NCI-H446 treated with DMSO at 0.1 percent for 48 hours (cell line): ENCODE data around the gene EXOC3L2.
"Not testable (repeated sequence)": the region's sequence is repeated elsewhere in the genome, so short reads cannot be mapped to it uniquely, and the experiment has no call there.

Experiments
- DNase-seq: peaks from one replicate; lab custom pipeline; 2025; lab: John Stamatoyannopoulos, UW

The EXOC3L2 gene

DNA sequence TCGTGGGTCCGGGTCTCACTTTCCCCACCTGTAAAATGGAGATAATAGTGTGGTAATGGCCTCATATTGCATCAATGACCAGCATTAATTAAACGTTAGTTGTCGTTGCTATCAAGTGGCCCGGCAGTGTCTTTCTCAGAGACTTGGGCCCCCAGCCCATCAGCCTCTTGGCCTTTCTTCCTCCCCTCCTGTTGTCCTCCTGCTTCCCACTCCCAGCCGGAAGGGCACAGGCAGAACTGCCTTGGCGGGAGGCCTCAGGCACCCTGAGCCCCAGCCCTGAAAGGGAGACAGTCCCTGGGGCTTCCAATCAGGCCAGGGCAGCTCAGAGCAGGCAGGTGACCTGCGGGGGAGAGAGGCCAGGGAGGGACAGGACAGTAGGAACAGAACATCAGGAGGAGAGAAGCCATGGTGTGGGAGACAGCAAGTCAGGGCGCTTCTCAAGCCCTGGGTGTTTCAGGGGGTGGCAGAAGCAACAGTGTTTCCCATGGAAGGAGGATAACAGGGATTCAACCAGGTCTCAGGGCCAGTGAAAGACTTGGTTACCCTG lies 10.5 kb upstream of the EXOC3L2 start:
- DNase-seq, result no peak

DNA sequence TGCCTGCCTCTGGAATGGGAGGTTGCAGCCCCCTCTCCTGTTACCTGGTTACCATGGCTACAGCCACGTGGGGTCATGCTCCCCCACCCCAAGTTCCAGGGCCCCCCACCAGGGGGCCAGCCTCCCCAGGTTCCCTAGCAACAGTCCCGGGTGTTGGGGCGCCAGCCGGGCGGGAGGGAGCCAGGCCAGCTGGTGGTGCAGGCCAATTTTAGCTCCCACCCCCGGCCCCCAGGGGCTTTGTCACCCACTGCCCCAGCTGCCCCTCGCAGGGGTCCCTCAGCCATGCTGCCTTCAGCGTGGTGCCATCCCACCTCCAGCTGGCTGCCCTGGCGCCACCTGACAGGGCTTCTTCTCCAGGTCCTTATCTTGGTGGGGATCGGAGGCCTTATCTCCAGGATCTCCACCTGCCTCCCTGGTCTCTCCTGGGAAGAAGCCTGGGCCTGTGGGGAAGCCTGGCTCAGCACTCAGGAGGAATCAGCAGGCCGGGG lies 8.9 kb upstream of the EXOC3L2 start:
- no peak for DNase-seq

DNA sequence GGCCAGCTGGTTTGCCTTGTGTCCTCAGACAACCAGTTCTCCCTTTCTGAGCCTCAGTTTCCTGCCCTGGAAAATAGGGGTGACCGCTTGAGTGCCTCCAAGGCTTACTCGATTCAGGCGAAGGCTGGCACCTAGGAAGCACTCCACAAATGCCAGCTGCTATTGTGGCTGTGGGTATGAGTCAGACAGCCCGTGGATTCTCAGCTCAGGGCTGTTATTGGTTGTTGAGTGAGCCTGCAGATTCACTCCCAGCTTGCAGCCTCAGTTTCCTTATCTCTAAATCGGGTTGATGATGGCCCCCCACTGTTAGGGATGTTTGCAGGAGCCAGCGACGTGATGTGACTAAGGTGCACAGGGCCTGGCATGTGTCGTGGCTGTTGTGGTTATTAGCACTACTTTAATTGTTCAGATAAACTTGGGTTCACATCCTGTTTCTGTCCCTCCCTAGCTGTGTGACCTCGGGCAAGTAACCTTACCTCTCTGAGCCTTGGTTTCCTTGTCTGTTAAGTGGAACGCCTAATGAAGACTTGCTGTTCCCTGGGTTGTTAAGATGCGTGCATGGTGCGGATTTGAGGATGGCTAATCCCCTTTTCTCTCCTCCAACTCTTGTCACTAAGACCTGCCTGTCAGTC lies 8.3 kb upstream of the EXOC3L2 start:
- DNase-seq, result no peak

DNA sequence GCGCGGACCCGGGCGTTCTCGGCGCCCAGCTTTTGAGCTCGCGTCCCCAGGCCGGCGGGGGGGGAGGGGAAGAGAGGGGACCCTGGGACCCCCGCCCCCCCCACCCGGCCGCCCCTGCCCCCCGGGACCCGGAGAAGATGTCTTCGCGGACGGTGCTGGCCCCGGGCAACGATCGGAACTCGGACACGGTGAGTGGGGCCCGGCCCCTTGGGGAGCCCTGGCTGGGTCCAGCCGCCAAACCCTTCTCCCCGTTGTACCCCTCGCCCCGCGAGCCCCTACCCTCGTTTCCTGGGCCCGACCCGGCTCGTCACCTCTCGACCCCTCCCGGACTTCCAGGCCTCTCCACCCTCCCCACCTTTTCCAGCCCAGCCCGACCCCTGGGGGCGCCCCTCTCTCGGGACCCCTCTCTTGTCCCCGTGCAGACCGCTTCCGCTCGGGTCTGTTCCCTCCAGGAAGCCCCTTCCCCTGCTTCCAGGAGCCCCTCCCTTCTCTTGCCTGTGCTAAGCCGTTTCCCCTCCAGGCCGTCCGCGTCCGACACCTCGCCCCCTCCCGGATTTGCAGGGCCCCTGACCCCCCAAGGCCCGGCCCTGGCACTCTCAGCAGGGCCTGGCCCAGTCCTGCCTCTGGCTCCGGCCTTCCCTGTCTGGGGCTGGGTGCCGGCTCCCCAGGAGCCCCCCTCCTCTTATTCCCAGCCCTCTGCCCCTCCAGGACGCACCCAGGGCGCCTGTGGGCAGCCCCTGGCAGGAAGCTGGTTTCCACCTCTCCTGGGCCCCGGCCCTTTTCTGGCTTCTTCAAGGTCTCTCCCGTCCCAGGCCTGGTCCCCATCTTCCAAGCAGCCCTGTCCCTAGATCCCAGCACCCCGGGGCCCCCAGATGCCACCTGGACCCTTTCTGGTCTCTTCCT lies 6.5 kb upstream of the EXOC3L2 start:
- DNase-seq, result no peak

DNA sequence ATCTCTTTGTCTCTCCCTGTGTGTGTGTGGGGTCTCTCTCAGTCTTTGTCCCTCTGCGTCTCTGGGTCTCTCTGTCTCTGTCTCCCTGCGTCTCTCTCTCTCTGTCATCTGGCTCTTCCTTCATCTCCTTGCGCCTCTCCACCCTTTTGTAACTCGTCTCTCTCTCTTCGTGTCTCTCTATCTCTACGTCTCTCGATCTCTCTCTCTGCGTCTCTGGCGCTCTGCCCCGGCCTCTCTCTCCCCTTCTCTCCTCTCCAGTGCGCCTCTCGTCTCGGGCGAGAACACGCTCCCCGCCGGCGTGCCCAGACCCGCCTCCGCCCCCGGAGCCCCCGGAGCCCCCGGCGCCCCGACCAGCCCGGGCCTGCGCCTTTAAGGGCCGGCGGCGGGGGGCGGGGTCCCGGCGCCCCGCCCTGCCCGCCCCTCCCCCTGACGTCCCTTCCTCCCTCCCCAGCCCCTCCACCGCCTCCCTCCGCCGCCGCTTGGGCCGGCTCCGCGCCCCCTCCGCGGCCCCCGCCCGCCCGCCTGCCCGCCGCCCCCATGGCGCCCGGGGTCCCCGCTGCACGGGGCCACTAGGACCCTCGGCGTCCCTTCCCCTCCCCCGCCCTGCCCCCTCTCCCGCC lies 5.7 kb upstream of the EXOC3L2 start, which contains the start of gene MARK4:
Gene MARK4, plus strand, starts transcription at position 440 of the 620 bp plus-strand sequence. CDS start 318 bp downstream, outside the sequence.
- peak; percentile 14 for DNase-seq

DNA sequence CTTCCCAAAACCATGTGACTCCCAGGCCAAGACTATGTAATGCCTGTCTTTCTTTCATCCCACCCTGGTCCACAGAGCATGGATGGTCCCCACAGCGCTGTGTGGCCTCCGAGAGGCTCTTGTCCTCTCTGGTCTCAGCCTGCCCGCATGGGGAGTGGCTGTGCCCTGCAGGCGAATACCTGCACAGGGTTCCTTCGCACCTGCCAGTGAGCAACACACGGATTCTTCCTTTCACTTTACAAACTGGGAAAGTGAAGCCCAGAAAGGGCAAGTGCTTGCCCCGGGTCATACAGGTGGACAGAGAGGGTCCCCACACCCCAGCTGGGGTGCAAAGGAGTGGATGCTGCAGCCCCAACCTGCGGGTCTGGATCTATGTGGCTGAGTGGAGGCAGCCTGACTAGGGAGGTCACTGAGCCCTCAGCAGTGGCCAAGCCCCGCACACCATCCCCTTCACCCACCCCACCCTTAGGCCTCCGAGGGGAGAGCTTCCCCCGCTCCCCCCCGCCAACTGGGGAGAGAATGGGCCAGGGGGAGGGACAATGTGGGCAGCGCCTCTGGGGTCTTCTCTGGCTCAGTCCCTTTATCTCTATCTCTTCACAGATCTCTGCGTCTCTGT lies 5.1 kb upstream of the EXOC3L2 start:
- no peak for DNase-seq

DNA sequence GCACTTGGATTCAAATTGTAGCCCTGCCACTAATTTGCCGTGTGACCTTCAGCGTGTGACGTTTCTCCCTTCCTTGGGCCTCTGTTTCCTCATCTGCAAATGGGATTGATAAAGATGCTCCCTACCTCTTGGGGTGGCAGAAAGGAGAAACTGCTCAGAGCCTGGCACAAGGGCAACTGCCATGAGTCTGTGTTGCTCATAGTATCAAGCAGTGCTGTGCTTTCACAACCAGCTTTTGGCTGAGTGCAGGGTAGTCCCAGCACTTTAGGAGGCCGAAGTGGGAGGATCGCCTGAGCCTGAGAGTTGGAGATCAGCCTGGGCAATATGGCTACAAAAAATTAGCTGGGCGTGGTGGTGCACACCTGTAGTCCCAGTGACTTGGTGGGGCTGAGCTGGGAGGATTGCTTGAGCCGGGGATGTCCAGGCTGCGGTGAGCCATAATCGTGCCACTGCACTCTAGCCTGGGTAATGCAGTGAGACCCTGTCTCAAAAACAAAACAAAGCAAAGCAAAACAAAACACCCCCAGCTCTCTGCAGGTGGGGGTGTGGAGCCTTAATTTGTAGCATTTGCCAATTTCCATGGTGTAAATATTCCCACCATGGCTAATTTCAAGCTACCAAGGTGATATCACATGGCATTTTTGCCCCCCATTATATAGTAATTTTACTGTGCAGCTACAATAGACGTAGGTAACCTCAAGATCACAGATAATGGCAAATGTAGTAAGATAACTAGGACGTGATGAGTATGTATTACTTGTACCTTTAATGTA lies 4.2 kb upstream of the EXOC3L2 start:
- DNase-seq, result no peak

DNA sequence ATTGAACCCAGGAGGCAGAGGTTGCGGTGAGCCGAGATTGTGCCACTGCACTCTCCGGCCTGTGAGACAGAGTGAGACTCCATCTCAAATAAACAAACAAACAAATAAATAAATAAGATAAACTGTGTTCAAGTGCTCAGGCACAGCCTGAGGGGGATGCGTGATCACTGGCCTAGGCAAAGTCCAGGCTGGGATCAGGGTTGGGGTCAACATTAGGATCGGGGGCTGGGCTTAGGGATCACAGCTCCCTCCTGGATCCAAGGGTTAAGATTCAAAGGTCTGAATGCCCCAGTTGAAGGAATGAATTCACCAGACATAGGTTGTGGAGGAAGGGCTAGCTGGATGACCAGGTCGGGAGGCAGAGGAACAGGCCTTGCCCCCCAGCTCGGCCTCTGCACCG lies 1.9 kb upstream of the EXOC3L2 start:
- DNase-seq, result no peak

DNA sequence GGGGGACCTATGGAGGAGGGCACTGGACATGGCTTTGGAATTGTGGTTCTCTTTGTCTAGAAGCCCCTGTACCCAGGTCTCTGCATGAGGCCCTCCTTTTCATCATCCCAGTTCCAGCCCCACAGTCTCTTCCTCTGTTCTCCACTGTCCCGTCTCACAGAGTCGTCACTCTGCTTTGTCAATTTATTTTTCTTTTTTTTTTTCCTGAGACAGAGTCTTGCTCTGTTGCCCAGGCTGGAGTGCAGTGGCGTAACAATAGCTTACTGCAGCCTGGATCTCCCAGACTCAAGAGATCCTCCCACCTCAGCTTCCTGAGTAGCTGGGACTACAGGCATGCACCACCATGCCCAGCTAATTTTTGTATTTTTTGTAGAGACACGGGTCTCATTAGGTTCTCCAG lies 619 bp upstream of the EXOC3L2 start:
- DNase-seq, result no peak

DNA sequence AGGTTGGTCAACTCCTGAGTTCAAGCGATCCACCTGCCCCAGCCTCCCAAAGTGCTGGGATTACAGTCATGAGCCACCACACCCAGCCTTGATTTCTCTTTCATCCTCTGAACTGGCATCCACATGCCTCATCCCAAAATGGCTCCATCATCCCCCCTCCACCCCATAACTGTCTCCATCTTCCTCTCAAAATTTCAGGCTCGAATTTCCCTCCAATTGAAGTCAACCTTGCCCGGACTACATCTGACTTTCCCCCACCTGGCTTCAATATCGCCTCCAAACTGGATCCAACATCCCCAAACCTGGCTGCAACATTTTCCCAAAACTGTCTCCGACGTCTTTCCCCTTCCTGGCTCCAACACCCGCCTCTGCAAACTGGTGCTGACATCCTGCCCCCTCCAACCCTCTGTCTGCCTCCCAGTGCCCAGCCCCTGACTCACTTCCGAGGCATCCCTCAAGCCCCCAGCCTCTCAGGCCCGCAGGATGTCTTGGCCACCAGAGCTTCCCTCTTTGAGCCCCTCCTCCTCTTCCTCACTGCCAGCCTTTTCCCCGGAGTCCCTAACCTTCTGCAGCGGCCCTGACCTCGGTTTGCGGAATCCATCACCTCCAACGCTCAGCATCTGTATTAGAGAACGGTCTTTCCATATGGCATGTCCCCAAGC lies 943 bp downstream of the EXOC3L2 start:
- DNase-seq, result no peak

DNA sequence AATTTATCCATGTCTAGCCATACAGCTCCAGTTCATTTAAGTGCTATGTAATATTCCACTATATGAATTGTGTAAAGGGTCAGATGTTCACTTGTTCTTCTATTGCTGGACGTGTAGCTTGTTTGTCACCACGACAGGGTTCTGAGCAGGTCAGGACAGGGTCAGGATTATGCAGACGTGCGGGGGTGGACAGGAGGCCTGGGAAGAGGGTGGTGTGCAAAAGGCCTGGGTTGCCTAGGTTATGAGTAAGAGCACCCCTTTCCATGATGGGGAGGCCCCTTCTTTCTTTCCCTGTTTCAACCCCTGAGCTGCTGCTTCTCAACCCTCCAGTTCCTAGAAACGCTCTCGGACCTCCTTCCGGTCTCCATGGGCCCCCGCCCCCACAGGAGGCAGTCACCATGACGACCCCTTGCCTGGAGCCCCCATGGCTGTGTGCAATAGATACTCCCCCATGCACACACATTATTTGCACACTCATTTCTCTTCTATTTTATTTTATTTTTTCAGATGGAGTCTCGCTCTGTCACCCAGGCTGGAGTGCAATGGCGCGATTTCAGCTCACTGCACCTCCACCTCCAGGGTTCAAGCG lies 2.0 kb downstream of the EXOC3L2 start:
- DNase-seq, result no peak

DNA sequence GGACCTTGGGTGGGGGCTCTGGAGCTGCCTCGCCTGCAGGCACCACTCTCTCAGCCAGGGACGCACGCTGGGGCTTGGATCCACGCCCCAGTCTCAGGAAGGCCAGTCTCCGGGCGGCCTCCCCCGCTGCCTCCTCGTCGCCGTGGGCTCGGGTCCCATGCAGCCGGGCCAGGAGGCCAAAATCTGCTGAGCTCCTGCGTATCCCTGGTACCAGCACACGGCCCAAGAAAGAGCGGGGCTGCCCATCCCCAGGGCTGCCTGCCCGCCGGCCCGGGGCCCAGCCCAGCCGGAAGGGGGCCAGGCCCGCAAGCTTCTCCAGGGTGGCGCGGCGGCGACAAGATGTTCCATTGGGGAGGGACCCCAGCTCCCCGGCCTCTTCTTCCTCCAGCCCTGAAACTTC lies 6.7 kb downstream of the EXOC3L2 start:
- DNase-seq, result no peak

DNA sequence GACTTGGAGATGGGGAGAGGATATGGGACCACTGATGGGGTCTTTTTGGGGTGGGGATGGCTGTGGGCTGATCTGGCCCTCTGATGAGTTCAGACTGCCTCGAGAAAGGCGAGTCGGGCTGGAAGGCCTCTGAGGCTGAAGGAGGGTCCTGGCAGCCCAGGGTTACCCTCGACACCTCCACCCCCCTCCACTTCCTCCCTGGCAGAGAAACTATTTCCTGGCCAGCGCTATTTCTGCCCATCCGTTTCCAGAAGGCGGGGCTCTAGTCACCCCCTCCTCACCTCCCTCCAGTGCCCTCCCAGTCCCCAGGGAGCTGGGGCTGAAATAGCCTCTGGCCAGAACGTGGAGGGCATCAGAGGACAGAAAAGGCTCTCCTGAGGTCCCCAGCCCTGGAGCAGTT lies 9.7 kb downstream of the EXOC3L2 start:
- DNase-seq, result no peak

DNA sequence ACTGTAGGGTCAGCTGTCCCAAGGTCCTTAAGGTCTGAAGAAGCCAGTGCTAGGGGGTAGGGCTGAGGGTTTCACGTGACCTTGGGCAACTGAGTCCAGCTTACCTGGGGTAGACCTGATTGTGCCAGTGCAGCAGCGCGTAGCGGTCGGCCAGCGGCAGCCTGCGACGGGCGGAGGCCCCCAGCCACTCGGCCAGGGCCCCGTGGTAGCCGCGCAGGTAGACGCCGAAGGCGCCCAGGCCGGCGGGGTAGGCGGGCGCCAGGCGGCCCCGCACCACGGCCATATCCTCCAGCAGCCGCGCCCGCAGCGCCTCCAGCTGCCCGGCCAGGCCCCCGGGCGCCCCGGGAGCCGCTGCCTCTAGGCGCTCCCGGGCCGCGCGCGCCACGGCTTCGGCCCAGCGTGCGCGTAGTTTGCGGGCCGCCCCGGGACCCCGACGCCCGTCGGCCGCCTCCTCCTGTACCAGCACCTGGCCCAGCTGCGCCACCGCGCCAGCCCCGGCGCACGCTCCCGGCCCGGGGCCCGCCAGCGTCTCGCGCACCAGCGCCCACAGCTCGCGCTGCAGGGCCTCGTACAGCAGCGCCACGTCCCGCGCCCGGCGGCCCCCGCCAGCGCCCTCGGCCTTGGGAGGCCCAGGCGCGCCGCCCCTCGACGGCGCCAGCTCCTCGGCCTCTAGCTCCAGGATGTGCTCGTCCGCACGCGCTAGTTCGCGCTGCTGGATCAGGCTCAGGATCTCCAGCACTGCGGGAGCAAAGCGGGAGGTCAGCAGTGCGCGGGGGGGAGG lies 10.9 kb downstream of the EXOC3L2 start:
- DNase-seq, result no peak

DNA sequence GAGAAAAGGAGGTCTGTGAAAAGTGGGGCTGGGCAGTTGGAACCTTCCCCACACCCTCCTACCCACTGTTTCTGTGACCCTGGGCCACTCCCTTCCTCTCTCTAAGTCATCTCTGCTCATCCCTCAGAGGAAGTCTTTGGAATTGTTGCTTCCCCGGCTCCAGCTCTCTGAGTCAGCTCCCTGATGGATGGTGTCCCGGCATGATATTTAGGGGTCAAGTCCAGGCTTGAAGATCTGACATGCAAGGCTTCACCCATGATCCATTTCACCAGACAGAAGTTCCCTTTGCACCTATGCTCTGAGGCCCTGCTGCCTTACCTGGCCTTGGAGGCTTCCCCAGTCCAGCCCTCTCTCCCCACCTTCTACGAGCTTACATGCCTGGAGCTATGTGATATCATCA lies 13.3 kb downstream of the EXOC3L2 start:
- no peak for DNase-seq

DNA sequence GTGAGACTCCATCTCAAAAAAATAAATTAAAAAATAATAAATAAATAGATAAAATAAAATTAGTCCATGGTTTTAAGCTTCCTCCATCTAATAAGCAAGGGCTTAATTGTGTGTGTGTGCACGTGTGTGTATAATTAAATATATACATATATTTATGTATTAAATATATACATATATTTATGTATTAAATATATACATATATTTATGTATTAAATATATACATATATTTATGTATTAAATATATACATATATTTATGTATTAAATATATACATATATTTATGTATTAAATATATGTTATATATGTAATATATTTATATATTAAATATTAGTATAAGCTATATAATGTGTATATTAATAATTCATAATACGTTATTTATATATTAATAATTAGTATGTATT lies 16.2 kb downstream of the EXOC3L2 start:
- not testable (repeated sequence) for DNase-seq

DNA sequence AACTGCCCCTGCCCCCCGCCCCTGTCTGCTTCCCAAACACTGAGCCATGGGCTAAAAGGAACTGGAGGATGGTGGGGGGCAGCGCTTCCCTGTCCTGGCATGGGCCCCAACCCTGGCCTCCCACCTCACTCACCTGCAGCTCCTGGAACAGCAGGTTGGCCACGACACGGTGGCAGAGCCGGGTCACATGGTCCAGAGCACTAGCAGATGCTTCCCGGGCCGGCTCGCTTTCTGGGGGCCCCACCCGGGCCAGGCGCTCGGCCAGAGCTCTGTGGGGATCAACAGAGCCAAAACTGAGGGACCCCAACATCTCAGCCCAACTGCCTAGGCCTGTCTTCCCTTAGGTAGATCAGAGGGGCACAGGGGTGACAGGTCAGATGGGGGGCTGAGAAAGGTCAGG lies 20.6 kb downstream of the EXOC3L2 start:
- no peak for DNase-seq

DNA sequence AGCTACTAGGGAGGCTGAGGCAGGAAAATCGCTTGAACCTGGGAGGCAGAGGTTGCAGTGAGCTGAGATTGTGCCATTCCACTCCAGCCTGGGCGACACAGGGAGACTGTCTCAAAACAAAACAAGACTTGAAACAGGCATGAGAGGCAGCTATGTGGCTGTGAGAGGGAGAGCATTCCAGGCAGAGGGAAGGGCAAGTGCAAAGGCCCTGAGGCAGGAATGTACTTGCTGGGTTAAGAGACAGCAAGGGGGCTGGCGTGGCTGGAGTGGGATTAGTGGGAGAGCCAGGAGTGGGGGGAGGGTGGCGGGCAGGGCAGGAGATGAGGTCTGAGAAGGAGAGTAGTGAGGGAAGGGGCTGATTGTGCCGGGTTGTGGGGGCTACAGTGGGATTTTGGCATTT lies 21.3 kb downstream of the EXOC3L2 start:
- no peak for DNase-seq

DNA sequence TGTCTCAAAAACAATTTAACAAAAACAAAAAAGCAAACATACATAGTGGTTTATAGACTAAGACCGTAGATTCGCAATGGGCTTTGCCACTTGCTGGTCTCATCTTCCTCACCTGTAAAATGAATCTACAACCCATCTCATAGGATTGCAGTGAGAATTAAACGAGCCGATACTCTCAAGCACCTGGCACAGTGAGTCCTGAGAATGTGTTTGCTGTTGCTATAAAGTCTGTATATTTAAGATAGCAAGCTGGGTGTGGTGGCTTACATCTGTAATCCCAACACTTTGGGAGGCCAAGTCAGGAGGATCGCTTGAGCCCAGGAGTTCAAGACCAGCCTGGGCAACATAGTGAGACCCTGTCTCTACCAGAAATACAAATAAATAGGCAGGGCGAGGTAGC lies 22.5 kb downstream of the EXOC3L2 start:
- DNase-seq, result no peak
